Brain pericyte (primary cell): ENCODE results near the gene ZFR2.

Experiments
- DNase-seq: peaks from one replicate; pipeline ENCODE4 v3.0.0-alpha.2; 2012; ENCODE audit warnings: low read depth, low spot score

ZFR2 gene

DNA sequence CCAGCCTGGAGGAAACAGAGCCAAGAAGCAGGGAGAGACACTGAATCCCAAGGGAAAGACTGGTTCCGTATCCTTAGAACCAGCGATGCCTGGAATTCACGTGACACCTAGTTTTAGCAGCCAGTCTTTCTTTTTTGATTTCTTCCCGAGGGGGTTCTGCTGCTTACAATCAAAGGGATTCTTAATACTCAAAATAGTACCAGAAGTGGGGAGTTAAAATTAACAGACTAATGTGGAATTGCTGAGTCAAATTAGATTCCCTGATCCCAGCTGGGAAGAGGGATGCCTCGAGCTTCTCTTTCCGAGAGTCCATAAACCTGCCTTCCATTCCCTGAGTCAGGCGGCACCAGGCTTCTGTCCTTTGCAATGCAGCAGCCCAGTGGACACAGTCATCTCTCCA, 77.9 kb downstream of the ZFR2 start:
- no peak for DNase-seq

DNA sequence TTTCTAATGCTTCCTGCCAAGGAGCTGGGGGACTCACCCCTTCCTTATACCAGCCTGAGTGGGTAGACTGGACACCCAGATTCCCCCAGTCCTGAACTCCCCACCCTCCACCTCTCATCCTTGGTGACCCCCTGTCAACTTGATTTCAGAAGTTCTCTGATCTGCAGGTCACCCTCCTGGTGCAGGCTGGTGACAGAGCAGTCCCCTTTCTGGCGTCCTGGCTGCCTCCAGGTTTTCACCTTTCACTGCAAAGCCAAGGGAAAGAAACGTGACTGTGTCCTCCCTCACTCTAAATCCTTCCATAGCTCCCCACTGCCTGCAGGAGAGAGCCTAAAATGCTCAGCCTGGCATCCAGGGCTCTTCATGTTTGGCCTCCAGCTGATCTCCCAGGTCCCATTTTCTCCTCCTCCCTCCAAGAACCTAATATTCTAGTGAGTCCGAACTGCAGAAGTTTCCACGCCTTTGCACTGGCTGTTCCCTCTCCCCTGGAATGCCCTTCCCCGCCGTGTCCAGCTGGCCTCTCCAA, 78.6 kb downstream of the ZFR2 start:
- no peak for DNase-seq

DNA sequence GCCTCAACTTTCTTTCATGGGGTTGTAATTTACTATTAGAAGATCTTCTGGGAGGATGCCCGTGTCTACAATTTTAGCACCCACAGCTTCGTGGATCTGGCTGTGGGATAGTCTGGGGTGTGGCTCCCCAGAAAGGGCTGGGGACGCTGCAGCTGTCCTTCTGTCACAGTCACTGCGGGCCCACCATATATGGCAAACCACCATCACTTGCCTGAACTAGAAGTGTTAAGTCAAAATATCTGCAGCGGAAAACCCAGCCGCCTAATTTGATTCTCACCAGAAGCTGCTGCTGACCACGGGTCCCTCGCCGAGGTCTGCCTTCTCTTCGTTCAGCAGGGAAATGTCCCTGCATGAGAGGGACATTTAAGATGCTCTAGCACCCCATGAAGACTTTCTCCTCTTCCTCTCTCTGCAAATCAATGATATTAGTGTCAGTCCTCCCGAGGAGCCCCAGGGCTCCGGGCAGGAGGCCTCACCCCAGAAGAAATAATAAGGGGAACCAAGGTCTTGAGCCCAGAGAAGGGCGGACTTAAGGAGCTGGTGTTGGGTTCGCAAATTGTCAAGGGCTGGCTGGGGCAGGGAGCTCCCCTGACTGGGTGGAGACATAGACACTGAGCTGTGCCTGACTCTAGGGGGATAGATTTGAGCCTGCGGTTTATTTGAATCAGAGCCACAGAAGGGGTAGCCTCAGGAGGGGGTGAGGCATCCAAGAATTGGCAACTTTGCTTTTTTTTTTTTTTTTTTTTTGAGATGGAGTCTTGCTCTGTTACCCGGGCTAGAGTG, 79.7 kb downstream of the ZFR2 start:
- no peak for DNase-seq

DNA sequence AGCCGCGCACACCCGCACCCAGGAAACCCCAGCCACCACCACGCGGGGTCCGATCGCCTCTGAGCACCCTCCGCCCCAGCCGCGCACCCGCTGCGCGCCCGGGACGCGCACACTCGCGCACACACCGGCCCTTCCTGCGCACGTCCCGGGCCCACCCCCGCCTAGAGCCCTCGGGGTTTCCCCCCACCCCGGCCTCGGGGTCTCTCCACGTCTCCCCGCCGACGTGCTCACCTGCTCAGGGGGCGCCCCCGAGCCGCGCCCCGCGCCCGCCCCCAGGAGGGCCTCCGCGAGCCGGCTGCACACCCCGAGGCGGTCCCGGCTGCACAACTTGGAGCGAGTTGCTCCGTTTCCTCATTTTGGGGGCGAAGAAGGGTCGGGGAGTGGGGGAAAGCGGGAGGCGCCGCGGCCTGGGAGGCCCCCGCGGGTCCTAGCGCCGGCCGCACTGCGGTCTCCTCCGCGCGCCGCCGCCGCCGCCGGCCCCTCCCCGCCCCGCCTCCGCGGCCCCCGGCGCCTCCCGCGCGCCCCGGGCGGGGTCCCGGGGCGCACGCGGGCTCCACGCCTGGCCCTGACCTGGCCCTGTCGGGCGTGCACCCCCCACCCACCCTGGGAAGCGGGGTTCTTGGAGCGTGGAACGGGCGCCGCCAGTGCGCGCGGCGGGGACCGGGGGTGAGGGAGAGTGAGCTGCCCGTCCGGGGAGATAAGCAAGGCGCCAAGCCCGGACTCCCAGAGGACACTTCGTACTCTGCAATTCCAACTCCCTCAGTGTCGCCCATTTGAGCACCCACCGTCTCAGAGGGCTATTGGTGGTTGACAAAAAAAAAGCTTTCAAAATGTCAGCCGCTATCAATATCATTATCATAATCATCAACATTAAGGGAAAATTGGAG, 82.7 kb downstream of the ZFR2 start, which contains the start of gene MATK:
TSS of gene MATK (minus strand) at position 444 of the 887 bp plus-strand sequence. CDS start 1,246 bp downstream, outside the sequence.
- no peak for DNase-seq

DNA sequence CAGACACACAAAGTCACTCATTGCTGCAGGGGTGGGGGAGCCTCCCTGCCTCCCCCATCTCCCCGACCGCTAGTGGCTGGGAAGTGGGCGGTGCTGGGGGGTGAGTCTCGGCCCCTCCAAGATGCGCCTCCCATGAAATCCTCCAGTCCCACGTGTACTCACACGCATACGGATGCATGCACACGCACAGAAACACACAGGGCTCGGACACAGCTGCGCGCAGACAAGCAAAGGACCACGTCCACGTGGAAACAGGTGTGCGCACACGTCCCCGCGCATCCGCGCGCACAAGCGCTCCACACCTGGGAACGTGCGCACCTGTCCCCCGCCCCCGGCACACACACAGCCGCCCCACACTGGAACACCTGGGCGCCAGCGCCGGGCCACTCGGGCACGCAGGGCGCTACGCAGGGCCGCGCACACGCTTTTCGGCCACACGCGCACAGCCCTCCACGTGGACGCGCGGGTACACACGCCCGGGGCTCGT, 83.3 kb downstream of the ZFR2 start:
- DNase-seq: no peak

DNA sequence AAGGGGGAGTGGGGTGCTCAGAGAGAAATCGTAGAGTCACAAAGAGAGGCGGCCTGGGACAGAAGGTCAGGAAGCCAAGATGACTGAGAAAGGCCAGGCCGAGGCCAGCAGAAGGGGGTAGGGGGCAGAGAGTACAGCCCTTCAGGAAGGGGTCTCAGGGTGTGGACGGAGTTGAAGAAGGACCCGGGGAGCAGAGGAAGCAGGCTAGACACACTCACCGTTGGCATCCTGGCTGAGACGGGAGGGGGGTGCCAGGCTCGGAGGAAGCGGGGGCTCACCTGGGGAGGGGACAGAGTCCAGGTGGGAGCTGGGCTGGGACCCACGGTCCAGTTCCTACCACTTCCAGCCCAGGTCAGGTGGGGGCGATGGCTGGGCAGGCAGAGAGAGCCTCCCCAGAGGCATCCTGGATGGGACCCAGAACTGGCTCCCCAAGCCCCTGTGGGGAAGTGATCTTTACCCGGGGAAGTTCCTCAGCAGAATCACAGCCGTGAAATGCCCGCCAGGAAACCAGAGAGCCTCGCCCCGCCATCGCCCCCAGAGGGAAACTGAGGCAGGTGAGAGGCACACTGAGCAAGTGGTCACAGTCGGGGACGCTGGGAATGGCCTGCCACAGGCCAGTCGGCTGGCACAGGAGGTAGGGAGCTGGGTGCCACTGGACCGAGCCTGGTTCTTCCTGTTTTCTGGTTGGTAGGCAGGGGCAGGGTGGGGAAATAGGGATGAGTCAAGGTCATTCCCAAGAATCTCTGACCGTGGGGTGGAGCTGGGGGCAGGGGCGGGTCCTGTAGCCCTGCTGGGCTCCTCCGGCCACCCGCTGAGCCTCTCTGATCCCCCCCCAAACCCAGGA, 84.0 kb downstream of the ZFR2 start:
- no peak for DNase-seq

DNA sequence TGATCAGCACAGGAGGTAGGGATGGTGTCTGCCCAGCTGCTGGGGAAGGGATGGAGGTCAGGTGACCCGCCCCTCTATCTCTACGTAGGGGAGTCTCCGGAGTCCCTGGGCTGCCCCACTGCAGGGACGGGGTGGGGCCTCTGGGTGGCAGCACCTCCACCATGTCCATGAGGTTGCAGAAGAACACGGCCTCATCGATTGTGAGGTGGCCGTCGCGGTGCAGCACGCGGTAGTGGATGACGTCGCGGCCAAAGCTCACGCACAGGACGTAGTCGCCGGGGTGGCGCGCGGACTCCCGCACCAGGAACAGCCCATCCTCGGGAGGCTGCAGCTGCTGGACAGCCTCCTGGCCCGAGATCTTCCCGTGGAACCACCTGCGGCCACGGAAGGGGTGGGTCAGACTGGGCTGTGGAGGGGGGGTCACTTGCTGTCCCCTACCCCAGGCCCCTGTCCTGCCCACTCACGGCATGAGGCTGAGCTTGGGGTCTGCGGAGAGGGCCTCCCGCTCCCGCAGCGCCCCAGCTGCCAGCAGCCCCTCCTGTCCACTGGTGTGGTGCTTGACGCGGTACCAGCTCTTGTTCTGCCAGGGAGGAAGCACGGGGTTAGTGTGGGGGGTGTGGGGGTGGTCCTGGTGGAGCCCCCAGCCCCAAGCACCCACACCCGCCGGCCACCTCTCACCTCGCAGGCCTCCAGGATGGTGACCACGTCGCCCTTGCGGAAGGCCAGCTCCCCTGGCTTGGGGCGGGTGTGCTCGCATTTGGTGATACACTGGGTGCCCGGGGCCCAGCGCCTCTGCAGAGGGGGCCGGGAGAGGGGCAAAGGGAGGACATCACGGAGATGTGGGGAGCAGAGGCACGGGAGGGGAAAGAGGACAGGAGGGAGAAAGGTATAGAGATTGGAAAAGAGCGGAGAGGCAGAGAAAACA, 84.9 kb downstream of the ZFR2 start:
- no peak for DNase-seq

DNA sequence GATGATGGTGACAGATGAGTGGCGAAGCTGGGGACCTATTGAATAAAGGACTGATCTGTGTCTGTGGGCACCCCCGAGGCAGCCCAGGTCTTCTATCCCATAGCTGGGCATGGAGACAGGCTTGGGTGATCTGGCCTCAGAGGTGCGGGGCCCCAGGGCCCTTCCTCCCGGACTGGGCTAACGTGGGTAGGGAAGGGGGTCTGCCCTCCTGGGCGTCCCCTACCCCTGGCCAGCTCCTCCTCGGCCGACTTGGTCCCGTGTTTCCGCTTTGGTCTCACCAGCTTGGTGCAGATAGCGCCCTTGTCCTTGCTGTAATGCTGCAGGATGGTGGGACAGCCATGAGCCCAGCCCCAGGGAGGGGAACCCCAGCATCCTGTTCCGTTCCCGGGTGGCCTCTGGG, 85.9 kb downstream of the ZFR2 start:
- DNase-seq: no peak

DNA sequence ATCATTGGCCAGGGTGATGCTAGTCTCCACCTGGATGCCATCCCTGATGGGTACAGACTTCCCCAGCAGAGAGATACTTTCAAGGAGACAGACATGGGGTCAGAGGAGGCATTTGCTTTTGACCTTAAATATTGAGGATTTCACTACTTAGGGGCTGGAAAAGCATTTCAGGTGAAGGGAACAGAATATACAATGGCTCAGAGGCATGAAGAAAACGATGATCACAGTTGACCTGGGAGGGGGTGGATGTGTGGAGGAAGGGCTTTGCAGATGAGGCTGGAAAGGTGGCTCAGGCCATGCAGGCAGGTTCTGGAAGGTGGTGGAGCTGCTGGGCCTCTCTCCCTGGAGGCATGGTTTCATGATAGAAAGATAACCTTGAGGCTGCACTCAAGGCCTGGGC, 86.5 kb downstream of the ZFR2 start:
- no peak for DNase-seq

DNA sequence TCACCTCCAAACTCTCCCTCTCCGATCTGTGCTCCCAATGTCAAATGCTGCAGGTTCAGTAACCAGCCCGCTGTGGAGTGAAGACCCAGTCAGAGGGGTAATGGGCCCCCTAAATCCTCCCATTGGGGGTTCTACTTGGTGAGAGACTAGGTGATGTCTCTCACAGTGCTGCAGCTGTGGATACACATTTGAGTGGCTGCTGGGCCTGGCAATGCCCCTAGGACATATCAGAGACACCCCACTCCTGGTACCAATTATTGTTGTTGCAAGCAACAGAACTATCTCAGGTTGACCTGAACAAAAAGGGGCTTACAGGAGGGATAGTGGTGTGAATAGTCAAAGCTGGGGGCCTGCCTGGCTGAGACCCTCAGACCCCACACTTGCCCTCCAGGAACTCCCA, 87.2 kb downstream of the ZFR2 start:
- no peak for DNase-seq

DNA sequence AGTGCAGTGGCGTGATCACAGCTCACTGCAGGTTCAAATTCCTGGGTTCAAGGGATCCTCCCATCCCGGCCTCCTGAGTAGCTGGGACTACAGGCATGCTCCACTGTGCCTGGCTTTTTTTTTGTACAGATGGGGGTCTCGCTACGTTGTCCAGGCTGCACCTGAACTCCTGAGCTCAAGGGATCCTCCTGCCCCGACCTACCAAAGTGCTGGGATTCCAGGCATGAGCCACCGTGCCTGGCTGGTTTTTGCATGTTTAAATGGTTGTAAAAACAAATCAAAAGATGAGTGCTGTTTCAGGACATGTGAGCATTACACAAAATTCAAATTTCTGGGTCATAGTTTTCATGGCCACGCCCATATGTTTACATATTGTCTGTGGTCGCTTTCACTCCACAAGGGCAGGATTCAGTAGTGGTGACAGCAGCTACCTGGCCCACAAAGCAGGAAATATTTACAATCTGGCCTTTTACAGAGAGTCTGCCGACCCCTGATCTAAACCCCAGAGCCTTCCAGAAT, 88.0 kb downstream of the ZFR2 start:
- DNase-seq: no peak

DNA sequence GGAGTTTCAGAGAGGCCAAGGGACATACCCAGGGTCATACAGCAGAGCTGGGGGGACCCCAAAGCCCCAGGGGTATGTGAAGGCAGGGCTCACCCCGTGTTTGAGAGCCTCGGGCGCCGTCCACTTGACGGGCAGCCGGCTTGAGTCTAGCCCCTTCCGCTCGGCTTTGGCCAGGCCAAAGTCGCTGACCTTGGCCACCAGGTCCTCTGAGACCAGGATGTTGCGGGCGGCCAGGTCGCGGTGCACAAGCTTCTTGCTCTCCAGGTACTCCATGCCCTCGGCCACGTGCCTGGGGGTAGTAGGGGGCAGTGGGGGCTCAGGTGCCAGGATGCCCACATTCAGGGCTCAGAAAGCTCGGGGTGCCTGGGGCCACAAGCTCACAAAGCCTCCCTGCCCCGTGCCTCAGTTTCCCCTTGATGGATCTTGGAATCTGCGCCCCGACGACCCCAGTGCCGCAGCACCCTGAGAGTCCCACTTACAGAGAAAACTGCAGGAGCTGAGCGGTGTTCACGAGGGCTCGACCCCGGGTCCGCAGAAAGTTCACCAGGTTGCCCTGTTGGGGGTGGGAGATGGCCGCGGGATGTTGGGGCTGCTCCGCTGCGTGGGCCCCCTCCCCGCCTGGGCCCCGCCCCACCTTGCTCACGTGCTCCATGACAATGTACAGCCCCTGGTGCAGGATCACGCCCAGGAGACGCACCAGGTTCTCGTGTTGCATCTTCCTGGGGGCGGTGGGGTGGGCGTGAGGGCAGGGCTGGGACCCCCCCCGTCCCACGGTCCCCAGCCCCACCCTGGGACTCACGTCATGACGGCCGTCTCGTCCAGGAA, 89.7 kb downstream of the ZFR2 start:
- DNase-seq: no peak

DNA sequence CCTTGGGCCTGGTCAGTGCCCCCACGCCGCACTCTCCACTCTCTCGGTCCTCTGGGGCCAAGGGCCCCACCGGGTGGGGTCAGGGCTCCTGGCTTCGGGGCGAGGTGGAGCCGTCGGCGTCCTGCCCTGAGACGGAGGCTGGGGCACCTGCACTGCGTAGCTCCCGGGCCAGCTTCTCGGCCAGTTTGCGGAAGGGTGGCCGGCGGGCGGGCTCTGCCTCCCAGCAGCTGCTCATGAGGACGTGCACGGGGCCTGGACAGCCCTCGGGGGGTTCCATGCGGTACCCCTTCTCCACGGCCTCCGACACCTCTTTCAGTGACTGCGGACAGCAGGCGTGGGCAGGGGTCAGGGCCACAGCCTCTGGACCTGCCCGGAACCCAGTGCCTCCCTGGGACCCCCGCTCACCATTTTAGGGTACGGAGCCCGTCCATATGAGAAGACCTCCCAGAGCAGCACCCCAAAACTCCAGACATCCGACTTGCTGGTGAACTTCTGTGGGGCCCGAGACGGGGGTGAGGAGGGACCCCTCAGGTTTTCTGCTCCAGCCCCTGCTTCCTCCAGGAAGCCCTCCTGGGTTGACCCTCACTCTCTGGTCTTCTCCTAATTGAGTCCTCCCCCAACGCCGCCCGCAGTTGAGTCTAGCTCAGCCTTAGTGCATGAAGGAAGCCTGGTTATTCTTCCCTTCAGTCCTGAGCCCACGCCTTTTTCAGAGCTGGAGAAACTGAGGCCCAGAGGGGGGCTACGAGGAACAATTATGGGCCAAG, 90.6 kb downstream of the ZFR2 start:
- DNase-seq: no peak

DNA sequence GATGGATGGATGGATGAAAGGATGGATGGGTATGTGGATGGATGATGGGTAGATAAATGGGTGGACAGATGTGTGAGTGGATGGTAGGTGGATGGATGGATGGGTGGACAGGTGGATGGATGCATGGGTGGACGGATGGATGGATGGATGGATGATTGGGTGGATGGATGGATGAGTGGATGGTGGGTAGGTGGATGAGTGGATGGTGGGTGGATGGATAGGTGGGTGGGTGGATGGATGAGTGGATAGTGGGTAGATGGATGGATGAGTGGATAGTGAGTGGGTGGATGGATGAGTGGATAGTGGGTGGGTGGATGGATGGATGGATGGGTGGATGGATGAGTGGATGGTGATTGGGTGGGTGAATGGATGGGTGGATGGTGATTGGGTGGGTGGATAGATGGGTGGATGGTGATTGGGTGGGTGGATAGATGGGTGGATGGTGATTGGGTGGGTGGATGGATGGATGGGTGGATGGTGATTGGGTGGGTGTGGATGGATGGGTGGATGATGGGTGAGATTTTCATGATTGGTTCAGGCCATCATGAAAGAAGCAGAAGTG, 92.3 kb downstream of the ZFR2 start:
- DNase-seq: no peak

DNA sequence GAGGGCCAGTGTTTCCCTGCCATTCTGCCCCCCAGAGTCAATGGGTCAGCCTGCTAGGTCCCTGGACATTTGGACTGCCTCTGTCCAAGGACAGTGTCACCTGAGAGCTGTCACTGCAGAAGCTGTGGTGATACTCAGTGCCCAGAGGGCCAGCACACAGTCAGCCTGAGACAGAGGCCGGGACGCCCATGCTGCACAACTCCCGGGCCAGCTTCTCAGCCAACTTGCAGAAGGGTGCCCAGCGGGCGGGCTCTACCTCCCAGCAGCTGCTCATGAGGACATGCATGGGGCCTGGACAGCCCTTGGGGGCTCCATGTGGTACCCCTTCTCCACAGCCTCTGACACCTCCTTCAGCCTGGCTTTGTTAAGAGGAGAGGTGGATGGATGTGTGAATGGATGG, 93.0 kb downstream of the ZFR2 start:
- DNase-seq: no peak

DNA sequence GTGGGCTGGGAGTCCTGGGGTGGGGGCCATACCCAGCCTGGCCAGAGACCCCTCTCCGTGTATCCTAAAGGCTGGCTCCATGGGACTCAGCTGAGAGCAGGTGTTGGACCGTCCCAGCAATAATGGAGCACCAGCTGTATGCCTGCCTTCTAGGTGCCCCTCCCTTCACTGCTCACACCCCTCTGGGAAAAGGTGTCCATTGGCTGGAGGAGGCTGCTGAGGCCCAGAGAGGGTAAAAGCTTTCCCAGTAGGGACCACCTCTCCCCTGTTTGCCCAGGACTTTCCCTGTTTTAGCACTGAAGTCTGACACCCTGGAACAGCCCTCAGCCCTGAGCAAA, 93.5 kb downstream of the ZFR2 start:
- no peak for DNase-seq

DNA sequence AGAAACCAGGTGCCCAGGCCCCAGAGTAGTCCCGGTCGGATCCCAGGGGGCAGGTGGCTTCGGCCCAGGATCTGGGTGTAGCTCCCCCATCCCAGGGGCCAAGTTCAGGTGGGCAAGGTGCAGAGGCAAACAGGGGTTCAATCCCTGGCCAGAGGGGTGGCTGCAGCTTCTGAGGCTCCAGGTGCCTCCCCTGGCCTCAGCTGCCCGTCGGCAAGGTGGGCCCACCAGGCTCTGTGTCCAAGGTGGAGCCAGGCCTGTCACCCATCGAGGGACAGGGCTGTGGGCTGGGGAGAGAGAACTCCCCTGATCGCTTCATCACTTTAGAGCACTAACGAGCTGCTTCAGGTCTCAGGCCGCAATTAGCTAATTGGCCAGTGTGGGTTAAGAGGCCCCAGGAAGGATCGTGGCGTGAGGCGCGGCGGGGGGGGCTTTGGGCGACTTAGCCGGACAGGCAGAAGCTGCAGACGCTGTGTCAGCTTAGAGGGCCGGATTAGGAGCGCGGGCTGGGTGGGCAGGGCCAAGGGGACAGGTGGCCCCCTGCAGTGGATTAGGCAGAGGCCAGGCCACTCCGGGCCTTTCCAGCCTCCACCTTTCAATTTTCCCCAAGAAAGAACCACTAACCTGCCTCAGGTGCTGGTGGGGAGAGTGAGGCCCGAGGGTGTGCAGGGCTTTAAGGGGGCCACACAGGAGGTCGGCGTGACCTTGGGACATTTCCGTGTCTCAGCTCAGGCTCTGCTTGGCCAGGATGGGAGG, 94.0 kb downstream of the ZFR2 start:
- no peak for DNase-seq
